Jurkat, Clone E6-1 (cell line): Measurements from ENCODE around the gene DTWD2. TPM values are rescaled to one million over a fixed set of nuclear protein-coding genes. Genes with fewer than 3 reads are reported as not detected.
A peak's percentile ranks its signal among the peaks of the same experiment; 100 is the strongest.

Experiments
- DNase-seq: peaks from one replicate; pipeline ENCODE4 v3.0.0-alpha.2; 2011; ENCODE audit warnings: low read depth, low spot score
- H3K4me3 ChIP-seq: 2 replicates; pipeline ENCODE4 v1.5.1; 2011; ENCODE audit warnings: mild to moderate bottlenecking, low read length, control low read depth, moderate library complexity
- polyA plus RNA-seq: library from polyadenylated mRNA; unstranded; fragments of >200 nt; gene quantifications from one replicate; pipeline ENCODE4 v1.2.1, GENCODE V29; 2012; ENCODE audit warnings: missing spikeins; ENCODE audit not compliant: insufficient read length, insufficient read depth

DTWD2 gene
- 7.7 TPM for polyA plus RNA-seq

GRCh38 chr5:118987988-118988865, at the start of gene DTWD2:
DTWD2 (minus strand) TSS chr5:118988547; CDS start chr5:118988511, 36 bp downstream.
- peak within 1 kb of the TSS; percentile 60 for H3K4me3 ChIP-seq
- peak; percentile 91 for DNase-seq

- H3K4me3 ChIP-seq: no peak overlapping the region
- no peak for DNase-seq
Observed at GRCh38 chr5:119037496-119038215, 49.3 kb upstream of the DTWD2 start.

GRCh38 chr5:119036101-119036762, 47.9 kb upstream of the DTWD2 start:
- DNase-seq: no peak
- H3K4me3 ChIP-seq: no peak overlapping the region

GRCh38 chr5:119033135-119033534, 44.8 kb upstream of the DTWD2 start:
- DNase-seq: no peak
- H3K4me3 ChIP-seq: no peak overlapping the region

GRCh38 chr5:119032656-119033055, 44.3 kb upstream of the DTWD2 start:
- no peak overlapping the region for H3K4me3 ChIP-seq
- no peak for DNase-seq

- H3K4me3 ChIP-seq: no peak overlapping the region
- DNase-seq: no peak
Observed at GRCh38 chr5:119031905-119032304, 43.6 kb upstream of the DTWD2 start.

GRCh38 chr5:119031011-119031886, 42.9 kb upstream of the DTWD2 start:
- DNase-seq: peak; percentile 51
- no peak overlapping the region for H3K4me3 ChIP-seq

GRCh38 chr5:119028575-119028974, 40.2 kb upstream of the DTWD2 start:
- H3K4me3 ChIP-seq: no peak overlapping the region
- DNase-seq: no peak

- no peak for DNase-seq
Observed at GRCh38 chr5:119022773-119023172, 34.4 kb upstream of the DTWD2 start.

GRCh38 chr5:119022017-119022745, 33.8 kb upstream of the DTWD2 start:
- H3K4me3 ChIP-seq: no peak overlapping the region
- peak; percentile 46 for DNase-seq

More at GRCh38 chr5:119022773-119023172, 34.4 kb upstream of the DTWD2 start:
- no peak overlapping the region for H3K4me3 ChIP-seq

GRCh38 chr5:119021149-119021732, 32.9 kb upstream of the DTWD2 start:
- H3K4me3 ChIP-seq: no peak overlapping the region
- DNase-seq: no peak

- no peak for DNase-seq
- H3K4me3 ChIP-seq: no peak overlapping the region
Observed at GRCh38 chr5:119019949-119020348, 31.6 kb upstream of the DTWD2 start.

- no peak overlapping the region for H3K4me3 ChIP-seq
- DNase-seq: no peak
Observed at GRCh38 chr5:119019501-119019900, 31.2 kb upstream of the DTWD2 start.

GRCh38 chr5:119017994-119018393, 29.6 kb upstream of the DTWD2 start:
- no peak for DNase-seq
- H3K4me3 ChIP-seq: no peak overlapping the region

GRCh38 chr5:119016125-119016774, 27.9 kb upstream of the DTWD2 start:
- no peak overlapping the region for H3K4me3 ChIP-seq
- DNase-seq: no peak

GRCh38 chr5:119011186-119011585, 22.8 kb upstream of the DTWD2 start:
- H3K4me3 ChIP-seq: no peak overlapping the region
- no peak for DNase-seq

GRCh38 chr5:119010206-119010605, 21.9 kb upstream of the DTWD2 start:
- DNase-seq: no peak

More at GRCh38 chr5:119010206-119010605, 21.9 kb upstream of the DTWD2 start:
- no peak overlapping the region for H3K4me3 ChIP-seq
